ENCODE measurements around the gene TET3. TPM values are rescaled to one million over a fixed set of nuclear protein-coding genes. Genes with fewer than 3 reads are reported as not detected.

TET3 gene
- polyA plus RNA-seq, 1 donor (not counting 4 experiments of a cell fraction or from before 2014, with no cell fraction given): 2.9 TPM

GRCh38 chr2:73962798-73963197 lies 21.9 kb upstream of the TET3 start:
- H3K27ac ChIP-seq (ENCODE audit: control insufficient read depth, insufficient read depth, low read length): no peak overlapping the region
- H3K9me1 ChIP-seq (ENCODE audit: control insufficient read depth, extremely low read depth, insufficient read depth, low read length): no peaks in the 10 kb centered on the region
- no peaks in the 10 kb centered on the region for H4K20me1 ChIP-seq (ENCODE audit: control insufficient read depth, extremely low read depth, insufficient read depth, low read length)
- H3K27me3 ChIP-seq (ENCODE audit: control insufficient read depth, extremely low read depth, insufficient read depth, low read length): no peaks in the 10 kb centered on the region
- no peaks in the 10 kb centered on the region for H3K79me2 ChIP-seq (ENCODE audit: control insufficient read depth, insufficient read depth, low read length)
- H3K9me3 ChIP-seq (ENCODE audit: control insufficient read depth, low read depth, low read length): no peaks in the 10 kb centered on the region
- H3K36me3 ChIP-seq (ENCODE audit: control insufficient read depth in 2 of 2, extremely low read depth in 1 of 2, insufficient read depth in 2 of 2, low read length in 2 of 2): peaks cover 5 to 11% of the 10 kb centered on the region in 2 experiments
- H2AFZ ChIP-seq (ENCODE audit: control insufficient read depth, low read length): no peak overlapping the region
- dilution Hi-C loops (cut with MboI; ENCODE audit: extremely low pct_ligation_motif_present, low sequenced_read_pairs): no loop called here
- DNase-seq (ENCODE audit: low read depth, low spot score): no peak
- TF ChIP-seq EZH2 (IDR thresholded peaks at IDR 0.05; ENCODE audit: low read length): no peak
- TF ChIP-seq, protein P1, sequence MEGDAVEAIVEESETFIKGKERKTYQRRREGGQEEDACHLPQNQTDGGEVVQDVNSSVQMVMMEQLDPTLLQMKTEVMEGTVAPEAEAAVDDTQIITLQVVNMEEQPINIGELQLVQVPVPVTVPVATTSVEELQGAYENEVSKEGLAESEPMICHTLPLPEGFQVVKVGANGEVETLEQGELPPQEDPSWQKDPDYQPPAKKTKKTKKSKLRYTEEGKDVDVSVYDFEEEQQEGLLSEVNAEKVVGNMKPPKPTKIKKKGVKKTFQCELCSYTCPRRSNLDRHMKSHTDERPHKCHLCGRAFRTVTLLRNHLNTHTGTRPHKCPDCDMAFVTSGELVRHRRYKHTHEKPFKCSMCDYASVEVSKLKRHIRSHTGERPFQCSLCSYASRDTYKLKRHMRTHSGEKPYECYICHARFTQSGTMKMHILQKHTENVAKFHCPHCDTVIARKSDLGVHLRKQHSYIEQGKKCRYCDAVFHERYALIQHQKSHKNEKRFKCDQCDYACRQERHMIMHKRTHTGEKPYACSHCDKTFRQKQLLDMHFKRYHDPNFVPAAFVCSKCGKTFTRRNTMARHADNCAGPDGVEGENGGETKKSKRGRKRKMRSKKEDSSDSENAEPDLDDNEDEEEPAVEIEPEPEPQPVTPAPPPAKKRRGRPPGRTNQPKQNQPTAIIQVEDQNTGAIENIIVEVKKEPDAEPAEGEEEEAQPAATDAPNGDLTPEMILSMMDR (optimal IDR thresholded peaks at IDR 0.05 in 1 of 3, IDR thresholded peaks at IDR 0.05 in 1 of 3, conservative IDR thresholded peaks at IDR 0.05 in 1 of 3; ENCODE audit: extremely low read depth in 1 of 3, insufficient read depth in 2 of 3, low read length in 3 of 3): no peak
- H3K4me2 ChIP-seq (ENCODE audit: control insufficient read depth, extremely low read depth, insufficient read depth, low read depth, low read length): no peak overlapping the region
- FAIRE-seq: no peak
- H3K9ac ChIP-seq (ENCODE audit: control insufficient read depth, extremely low read depth, insufficient read depth, low read length): no peak overlapping the region
- no peak overlapping the region for H3K4me3 ChIP-seq (ENCODE audit: control insufficient read depth in 2 of 3, extremely low read depth in 1 of 3, insufficient read depth in 2 of 3, low read depth in 1 of 3, low read length in 3 of 3)
- no peaks in the 10 kb centered on the region for H3K4me1 ChIP-seq (ENCODE audit: control insufficient read depth, extremely low read depth, insufficient read depth, low read length)

- no peak for FAIRE-seq
- no peaks in the 10 kb centered on the region for H3K9me3 ChIP-seq (ENCODE audit: control insufficient read depth, low read depth, low read length)
- dilution Hi-C loops (cut with MboI; ENCODE audit: extremely low pct_ligation_motif_present, low sequenced_read_pairs): no loop called here
Measured at GRCh38 chr2:73963385-73964120, 21.2 kb upstream of the TET3 start.

More at GRCh38 chr2:73963385-73964120, 21.2 kb upstream of the TET3 start:
- Histone ChIP-seq H2AFZ (ENCODE audit: control insufficient read depth, low read length) (no peak overlapping the region), H3K9me1 (ENCODE audit: control insufficient read depth, extremely low read depth, insufficient read depth, low read length) (no peaks in the 10 kb centered on the region), H3K27me3 (ENCODE audit: control insufficient read depth, extremely low read depth, insufficient read depth, low read length) (no peaks in the 10 kb centered on the region), H3K79me2 (ENCODE audit: control insufficient read depth, insufficient read depth, low read length) (no peaks in the 10 kb centered on the region), H4K20me1 (ENCODE audit: control insufficient read depth, extremely low read depth, insufficient read depth, low read length) (no peaks in the 10 kb centered on the region), H3K9ac (ENCODE audit: control insufficient read depth, extremely low read depth, insufficient read depth, low read length) (no peak overlapping the region), H3K36me3 (ENCODE audit: control insufficient read depth in 2 of 2, extremely low read depth in 1 of 2, insufficient read depth in 2 of 2, low read length in 2 of 2) (peaks cover 5% of the 10 kb centered on the region in 2 experiments), H3K4me2 (ENCODE audit: control insufficient read depth, extremely low read depth, insufficient read depth, low read depth, low read length) (no peak overlapping the region), H3K4me3 (ENCODE audit: control insufficient read depth in 2 of 3, extremely low read depth in 1 of 3, insufficient read depth in 2 of 3, low read depth in 1 of 3, low read length in 3 of 3) (no peak overlapping the region), H3K4me1 (ENCODE audit: control insufficient read depth, extremely low read depth, insufficient read depth, low read length) (no peaks in the 10 kb centered on the region), H3K27ac (ENCODE audit: control insufficient read depth, insufficient read depth, low read length) (no peak overlapping the region)
- no peak for DNase-seq (ENCODE audit: low read depth, low spot score)
- TF ChIP-seq, protein P1 (optimal IDR thresholded peaks at IDR 0.05 in 1 of 3, IDR thresholded peaks at IDR 0.05 in 1 of 3, conservative IDR thresholded peaks at IDR 0.05 in 1 of 3; ENCODE audit: extremely low read depth in 1 of 3, insufficient read depth in 2 of 3, low read length in 3 of 3): no peak

Measured in keratinocyte (primary cell).